Stimulated activated CD8-positive, alpha-beta memory T cell treated with anti-CD3 and anti-CD28 coated beads, Interleukin-4, amount 100 ng/mL, for 48 hours (primary cell): ENCODE measurements around the gene LLGL1.
A peak's percentile ranks its signal among the peaks of the same experiment; 100 is the strongest.

Source experiments
- DNase-seq: peaks from one replicate; pipeline ENCODE4 v3.0.0-alpha.2; 2020

The LLGL1 gene

DNA sequence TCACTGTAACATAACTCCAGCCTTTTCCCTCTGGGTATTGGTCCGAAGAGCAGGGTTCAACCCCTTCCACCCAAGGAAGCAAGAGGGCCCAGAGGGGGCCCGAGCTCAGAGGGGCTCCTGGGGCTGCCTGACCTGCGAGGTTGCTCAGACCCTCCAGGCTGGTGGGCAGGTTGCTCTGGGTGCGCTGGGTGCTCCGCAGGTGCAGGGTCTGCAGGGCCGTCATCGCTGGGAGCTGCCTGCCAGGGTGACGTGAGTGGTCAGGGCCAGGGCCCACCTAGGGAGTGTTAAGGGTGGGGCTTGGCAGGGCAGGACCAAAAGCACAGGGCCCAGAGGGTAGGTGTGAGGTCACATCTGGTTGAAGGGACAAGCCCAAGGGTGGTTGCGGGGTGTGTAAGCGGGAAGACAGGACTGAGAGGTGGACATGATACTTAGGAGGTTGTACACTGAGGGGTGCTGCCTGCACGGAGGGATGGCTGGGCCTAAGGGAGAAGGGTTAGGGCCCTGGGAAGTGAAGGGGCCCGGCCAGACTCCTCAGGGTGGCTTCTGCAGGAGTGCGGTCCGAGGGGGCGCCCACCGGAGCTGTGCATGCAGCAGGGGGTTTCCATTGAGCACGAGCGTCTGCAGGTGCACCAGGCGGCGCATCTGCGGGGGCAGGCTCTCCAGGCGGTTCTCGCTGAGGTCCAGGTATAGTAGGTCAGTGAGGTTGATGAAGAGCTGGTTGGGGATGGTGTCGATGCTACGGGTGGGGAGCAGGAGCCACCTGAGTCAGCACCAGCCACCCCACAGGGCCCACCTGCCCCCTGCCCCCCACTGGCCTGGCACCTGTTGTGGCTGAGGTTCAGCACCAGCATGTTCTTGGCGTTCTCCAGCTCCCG, 28.7 kb downstream of the LLGL1 start:
- no peak for DNase-seq

- DNase-seq, result no peak
These were observed 29.6 kb downstream of the LLGL1 start for GRCh38 chr17:18254888-18255649.

- no peak for DNase-seq
These were observed 30.9 kb downstream of the LLGL1 start for GRCh38 chr17:18256351-18256750.

DNA sequence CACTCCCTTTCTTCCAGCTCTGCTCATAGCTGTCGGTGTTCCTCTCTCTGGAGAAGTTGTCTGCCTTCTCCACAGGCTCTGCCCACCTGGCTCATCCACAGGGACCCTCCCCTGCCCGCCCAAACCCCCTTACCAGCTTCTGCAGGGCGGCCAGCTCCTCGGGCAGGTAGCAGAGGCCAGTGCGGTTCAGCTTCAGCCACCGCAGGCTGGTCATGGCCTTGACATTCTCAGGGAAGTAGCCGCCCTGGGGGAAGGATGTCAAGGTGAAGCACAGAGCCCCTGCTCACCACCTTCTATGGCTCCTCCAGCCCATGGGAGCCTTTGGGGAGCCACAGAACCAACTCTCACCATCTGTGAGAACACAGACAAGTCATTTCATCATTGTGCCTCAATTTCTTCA, 31.3 kb downstream of the LLGL1 start:
- DNase-seq, result no peak

DNA sequence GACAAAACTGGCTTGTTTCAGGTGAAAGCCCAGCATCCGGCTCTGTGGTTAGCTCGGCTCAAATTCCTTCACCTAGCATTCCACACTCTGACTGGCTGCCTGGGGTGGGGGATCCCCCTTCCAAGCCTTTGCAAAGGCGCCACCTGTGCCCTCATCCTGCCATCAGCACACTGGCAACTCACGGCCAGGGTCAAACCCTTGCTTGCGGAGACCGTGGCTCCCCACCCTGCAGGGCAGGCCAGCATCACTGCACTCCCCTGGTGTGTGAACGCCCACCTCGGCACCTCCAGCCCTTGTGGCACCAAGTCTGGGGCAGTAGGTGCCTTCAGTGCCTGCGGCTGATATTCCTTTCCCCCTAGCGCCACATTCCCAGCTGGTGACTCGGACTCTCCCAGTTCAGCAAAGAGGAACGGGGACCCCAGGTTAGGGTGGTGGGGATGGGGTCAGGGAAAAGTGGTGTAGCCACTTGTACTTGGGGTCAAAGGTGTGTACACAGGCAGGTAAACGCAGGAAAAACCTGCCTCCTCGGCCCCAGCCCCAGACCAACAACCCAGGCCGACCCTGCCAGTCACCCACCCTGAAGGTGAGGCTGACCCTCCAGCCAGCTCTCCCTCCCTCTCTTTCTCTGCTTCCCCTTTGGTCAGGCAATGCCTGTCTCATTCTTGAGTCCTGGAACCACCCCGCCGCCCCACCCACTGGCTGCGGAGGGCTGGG, 32.0 kb downstream of the LLGL1 start:
- peak; percentile 40 for DNase-seq

GRCh38 chr17:18257982-18258355, 32.5 kb downstream of the LLGL1 start:
- peak; percentile 73 for DNase-seq

DNA sequence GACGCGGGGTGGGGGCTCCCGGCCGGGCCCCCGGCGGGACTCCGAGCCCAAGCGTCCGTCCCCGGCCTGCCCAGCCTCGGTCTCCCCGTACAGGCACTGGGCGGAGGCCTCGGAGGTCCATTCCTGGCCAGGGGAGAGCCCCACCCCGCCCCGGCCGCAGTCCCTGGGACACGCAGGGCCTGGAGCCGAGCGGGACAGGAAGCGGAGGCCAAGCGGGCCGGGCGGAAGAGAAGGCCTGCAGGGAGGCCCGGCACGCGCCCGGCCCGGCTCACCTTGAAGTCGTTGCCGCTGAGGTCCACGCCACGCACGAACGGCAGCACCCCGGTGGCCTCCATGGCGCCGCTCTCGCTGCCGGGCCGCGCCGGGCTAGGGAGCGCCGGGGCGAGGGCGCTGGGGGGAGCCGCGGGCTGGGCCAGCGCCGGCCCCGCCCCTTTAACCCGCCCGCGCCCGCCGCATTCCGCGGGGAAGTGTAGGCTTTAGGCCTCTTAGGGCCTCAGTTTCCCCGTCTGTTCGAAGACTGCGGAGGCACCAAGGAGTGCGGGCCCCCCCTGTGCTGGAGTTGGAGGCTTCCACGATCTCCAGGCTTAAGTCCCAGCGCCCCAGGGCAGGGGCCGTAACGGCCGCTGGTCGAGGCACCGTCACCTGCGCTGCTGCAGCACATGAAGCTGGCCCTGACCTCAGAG, 33.1 kb downstream of the LLGL1 start, which contains the start of gene FLII:
Gene FLII, minus strand, starts transcription at position 383 of the 683 bp plus-strand sequence. Its CDS starts 48 bp downstream, at position 335.
- DNase-seq, result peak; percentile 70

DNA sequence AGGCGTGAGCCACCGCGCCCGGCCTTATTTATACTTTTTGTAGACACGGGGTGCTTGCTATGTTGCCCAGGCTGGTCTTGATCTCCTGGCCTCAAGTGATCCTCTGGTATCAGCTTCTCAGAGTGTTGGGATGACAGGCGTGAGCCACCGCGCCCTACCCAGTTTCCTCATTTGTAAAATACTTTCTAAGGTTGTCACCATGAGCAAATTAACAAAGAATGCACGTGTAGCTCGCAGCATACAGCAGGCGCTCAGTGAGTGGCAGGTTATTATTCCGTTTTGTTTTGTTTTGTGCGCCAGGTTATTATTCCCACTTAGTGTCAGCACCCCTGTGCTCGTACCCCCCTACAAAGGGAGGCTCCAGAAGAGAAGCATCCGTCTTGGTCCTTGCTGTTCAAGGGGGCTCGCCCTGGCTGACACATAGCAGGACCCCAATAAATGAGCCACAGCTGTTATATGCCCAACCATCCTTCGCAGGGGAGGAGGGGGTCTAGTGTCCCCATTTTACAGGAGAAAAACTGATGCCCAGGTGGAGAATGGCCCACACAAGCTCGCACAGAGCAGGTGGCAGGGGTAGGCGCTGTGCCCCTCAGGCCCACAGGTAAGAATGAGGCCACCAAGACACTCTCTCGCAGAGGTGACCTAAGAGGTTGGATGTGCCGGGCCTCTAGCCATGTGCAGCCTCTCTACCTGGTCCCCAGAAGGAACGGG, 34.3 kb downstream of the LLGL1 start:
- no peak for DNase-seq

DNA sequence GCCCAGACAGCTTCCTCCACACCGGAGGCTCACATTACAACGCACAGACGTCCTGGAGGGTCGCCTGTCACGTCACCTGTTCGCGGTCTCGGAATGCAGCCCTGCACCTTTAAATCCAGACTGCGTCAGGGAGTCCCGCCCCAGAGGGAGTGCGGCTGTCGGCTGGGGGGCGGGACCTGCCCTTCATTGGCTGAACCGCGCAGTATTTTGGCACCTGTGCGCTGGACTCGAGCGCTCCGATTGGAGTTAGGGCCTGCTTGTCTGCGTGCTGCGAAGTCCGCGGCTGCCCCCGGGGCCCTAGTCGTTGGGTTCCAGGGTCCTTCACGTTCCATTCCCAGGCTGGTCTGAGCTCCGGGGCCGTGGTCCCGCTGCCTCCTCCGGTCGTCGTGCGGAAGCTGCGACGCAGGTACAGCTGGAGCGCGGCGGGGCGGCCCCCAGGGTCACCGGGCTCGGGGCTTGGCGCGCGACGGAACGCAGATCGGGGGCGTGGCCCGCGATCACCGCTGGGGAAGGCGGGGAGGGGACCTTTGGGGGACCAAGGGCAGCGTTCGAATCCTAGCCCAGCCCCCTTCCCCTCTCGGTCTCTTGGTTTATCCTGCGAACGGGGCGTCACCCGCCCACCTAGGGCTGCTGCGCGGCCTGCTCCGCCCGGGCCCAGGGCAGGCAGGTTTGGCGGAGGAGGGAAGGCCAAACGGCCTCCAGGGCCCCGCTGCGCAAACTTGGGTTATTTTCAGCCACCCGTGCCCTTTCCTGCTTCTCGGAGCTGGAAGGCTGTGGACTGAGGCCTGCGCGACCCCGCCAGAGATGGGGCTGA, 35.1 kb downstream of the LLGL1 start, which contains the start of gene MIEF2:
Gene MIEF2, plus strand, starts transcription at position 331 of the 814 bp plus-strand sequence. CDS start 2,059 bp downstream, outside the sequence.
- peak; percentile 95 for DNase-seq

- DNase-seq, result peak; percentile 70
These were observed 35.7 kb downstream of the LLGL1 start for GRCh38 chr17:18261146-18261515.

GRCh38 chr17:18261659-18262058, 36.2 kb downstream of the LLGL1 start:
- DNase-seq, result no peak

DNA sequence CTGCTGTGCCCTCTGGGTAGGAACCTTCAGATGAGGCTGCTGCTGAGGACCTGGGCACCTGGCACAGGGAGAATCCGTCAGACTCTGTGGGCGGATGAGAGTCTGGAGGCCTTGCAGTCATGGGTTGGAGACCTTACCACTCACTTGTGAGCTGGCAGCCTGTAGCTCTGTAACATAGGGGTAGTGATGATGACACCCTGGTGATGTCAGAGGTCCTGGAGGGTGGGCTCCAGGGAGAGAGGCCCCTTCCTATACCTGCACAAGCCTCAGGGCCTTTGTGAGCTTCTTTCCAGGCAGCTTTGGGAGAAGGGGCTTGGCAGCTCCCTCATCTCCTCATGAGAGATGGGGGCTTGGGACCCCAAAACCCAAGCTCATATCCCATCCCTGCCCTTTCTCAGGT, 36.7 kb downstream of the LLGL1 start:
- no peak for DNase-seq

DNA sequence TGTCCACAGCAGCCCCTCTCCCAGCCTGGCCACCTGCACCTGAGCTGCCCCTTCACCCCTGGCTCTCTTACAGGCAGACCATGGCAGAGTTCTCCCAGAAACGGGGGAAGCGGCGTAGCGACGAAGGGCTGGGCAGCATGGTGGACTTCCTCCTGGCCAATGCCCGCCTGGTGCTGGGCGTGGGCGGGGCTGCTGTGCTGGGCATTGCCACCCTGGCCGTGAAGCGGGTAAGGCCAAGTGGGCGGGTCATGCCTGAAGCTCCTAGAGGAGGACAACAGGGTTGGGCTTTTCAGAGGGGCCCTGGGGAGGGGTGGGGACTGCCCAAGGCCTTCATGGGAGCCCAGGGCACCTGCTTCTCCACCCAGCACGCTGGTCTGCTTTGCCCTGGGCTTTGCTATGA, 37.2 kb downstream of the LLGL1 start:
- no peak for DNase-seq

GRCh38 chr17:18263885-18264682, 38.6 kb downstream of the LLGL1 start:
- no peak for DNase-seq

DNA sequence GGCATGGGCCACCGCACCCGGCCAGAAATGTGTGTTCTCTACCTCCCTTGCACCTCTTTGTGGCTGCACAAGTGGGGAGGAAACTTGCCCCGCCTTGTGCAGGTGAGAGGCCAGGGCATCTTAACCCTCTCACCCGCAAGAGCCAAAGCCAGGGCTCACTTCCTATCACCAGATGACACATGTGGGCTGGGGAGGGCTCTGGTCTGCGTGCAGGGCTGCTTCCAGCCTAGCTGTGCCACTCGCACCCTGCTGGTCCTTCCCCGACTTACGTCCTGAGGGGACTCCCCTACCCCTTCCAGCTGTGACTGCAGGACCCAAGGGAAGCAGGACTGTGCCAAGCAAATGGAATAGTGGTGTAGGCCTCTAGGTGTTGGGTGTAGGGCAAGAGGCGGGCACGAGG, 41.9 kb downstream of the LLGL1 start:
- no peak for DNase-seq

GRCh38 chr17:18267927-18268711, 42.7 kb downstream of the LLGL1 start:
- no peak for DNase-seq

GRCh38 chr17:18270046-18270931, 44.9 kb downstream of the LLGL1 start:
- DNase-seq, result no peak

GRCh38 chr17:18277076-18277475, 51.6 kb downstream of the LLGL1 start:
- no peak for DNase-seq
